Nephron (organoid): ENCODE results near the gene VWF.

Experiments
- H3K27ac Mint-ChIP-seq, 3 experiments: 2 replicates each; pipeline ENCODE4 v1.8.0; 2020; ENCODE audit warnings: mixed read lengths in 3 of 3, mild to moderate bottlenecking in 2 of 3, moderate library complexity in 1 of 3
- H3K27me3 Mint-ChIP-seq: 2 replicates; pipeline ENCODE4 v1.8.0; 2021; ENCODE audit warnings: low read depth, mild to moderate bottlenecking, moderate library complexity, mixed read lengths
- H3K36me3 Mint-ChIP-seq: 2 replicates; pipeline ENCODE4 v1.8.0; 2020; ENCODE audit warnings: low read depth, mixed read lengths
- H3K4me1 Mint-ChIP-seq: 2 replicates; pipeline ENCODE4 v1.8.0; 2020; ENCODE audit warnings: mixed read lengths
- H3K4me3 Mint-ChIP-seq, 3 experiments: 2 replicates each; pipeline ENCODE4 v1.8.0; 2020; ENCODE audit warnings: mild to moderate bottlenecking in 3 of 3, mixed read lengths in 3 of 3, moderate library complexity in 2 of 3
- H3K9me3 Mint-ChIP-seq: 2 replicates; pipeline ENCODE4 v1.8.0; 2020; ENCODE audit warnings: mixed read lengths
- CTCF ChIP-seq, 3 experiments: fragments of 200-600 bp; sonication (generic); IDR thresholded peaks; one replicate each; pipeline ENCODE4 v1.5.0; 2021; ENCODE audit warnings: antibody characterized with exemption in 3 of 3; ENCODE audit not compliant: unreplicated experiment in 3 of 3

Gene VWF

GRCh38 chr12:6047249-6048237, 76.9 kb downstream of the VWF start:
- Mint-ChIP-seq H3K27me3 (peaks cover 14% of the 10 kb centered on the region), H3K4me3 (no peak overlapping the region), H3K36me3 (no peaks in the 10 kb centered on the region), H3K4me1 (peaks cover 21% of the 10 kb centered on the region), H3K27ac (no peak overlapping the region), H3K9me3 (no peaks in the 10 kb centered on the region)
- no peak for TF ChIP-seq CTCF (IDR thresholded peaks at IDR 0.05; ENCODE audit: unreplicated experiment in 3 of 3)

- no peaks in the 10 kb centered on the region for H3K9me3 Mint-ChIP-seq
- no peaks in the 10 kb centered on the region for H3K36me3 Mint-ChIP-seq
- peaks cover 14% of the 10 kb centered on the region for H3K27me3 Mint-ChIP-seq
- H3K27ac Mint-ChIP-seq: no peak overlapping the region
- no peak for TF ChIP-seq CTCF (IDR thresholded peaks at IDR 0.05; ENCODE audit: unreplicated experiment in 3 of 3)
- peaks cover 21% of the 10 kb centered on the region for H3K4me1 Mint-ChIP-seq
- H3K4me3 Mint-ChIP-seq: no peak overlapping the region
Observed at GRCh38 chr12:6046511-6047180, 77.8 kb downstream of the VWF start.

- TF ChIP-seq CTCF (IDR thresholded peaks at IDR 0.05; ENCODE audit: unreplicated experiment in 3 of 3): no peak
- Mint-ChIP-seq H3K27ac (no peak overlapping the region), H3K4me1 (peaks cover 21% of the 10 kb centered on the region), H3K27me3 (peaks cover 14% of the 10 kb centered on the region), H3K36me3 (no peaks in the 10 kb centered on the region), H3K9me3 (no peaks in the 10 kb centered on the region), H3K4me3 (no peak overlapping the region)
Observed at GRCh38 chr12:6045438-6045837, 79.0 kb downstream of the VWF start.

- no peaks in the 10 kb centered on the region for H3K9me3 Mint-ChIP-seq
- H3K27ac Mint-ChIP-seq: no peak overlapping the region
- H3K4me1 Mint-ChIP-seq: peaks cover 10% of the 10 kb centered on the region
- TF ChIP-seq CTCF (IDR thresholded peaks at IDR 0.05; ENCODE audit: unreplicated experiment in 3 of 3): no peak
- H3K4me3 Mint-ChIP-seq: no peak overlapping the region
- no peaks in the 10 kb centered on the region for H3K36me3 Mint-ChIP-seq
- H3K27me3 Mint-ChIP-seq: peaks cover 10% of the 10 kb centered on the region
Observed at GRCh38 chr12:6044082-6044481, 80.4 kb downstream of the VWF start.

- no peak for TF ChIP-seq CTCF (IDR thresholded peaks at IDR 0.05; ENCODE audit: unreplicated experiment in 3 of 3)
- Mint-ChIP-seq H3K27ac (no peak overlapping the region), H3K4me1 (peaks cover 4% of the 10 kb centered on the region), H3K36me3 (no peaks in the 10 kb centered on the region), H3K4me3 (no peak overlapping the region), H3K27me3 (peaks cover 10% of the 10 kb centered on the region), H3K9me3 (no peaks in the 10 kb centered on the region)
Observed at GRCh38 chr12:6042446-6042845, 82.0 kb downstream of the VWF start.
